Skeletal muscle tissue (tissue), 4 donors: ENCODE data around the gene EXOC4. TPM values are rescaled to one million over a fixed set of nuclear protein-coding genes. Genes with fewer than 3 reads are reported as not detected.

Experiments used
- H3K27ac ChIP-seq: one replicate; pipeline ENCODE4 v1.7.0; 2013; ENCODE audit warnings: mild to moderate bottlenecking, low read depth, low read length, inconsistent platforms
- H3K27me3 ChIP-seq, 3 donors: one replicate each; pipeline ENCODE4 v1.7.0; 2013; ENCODE audit warnings: low read length in 3 of 3; ENCODE audit not compliant: control insufficient read depth in 3 of 3, insufficient read depth in 3 of 3
- H3K36me3 ChIP-seq, 3 donors: one replicate each; pipeline ENCODE4 v1.7.0; 2013; ENCODE audit warnings: low read length in 3 of 3; ENCODE audit not compliant: control insufficient read depth in 3 of 3, insufficient read depth in 3 of 3
- H3K4me1 ChIP-seq, 3 donors: one replicate each; pipeline ENCODE4 v1.7.0; 2013; ENCODE audit warnings: low read length in 3 of 3, mild to moderate bottlenecking in 3 of 3; ENCODE audit not compliant: control insufficient read depth in 3 of 3, insufficient read depth in 3 of 3
- H3K4me3 ChIP-seq, 3 donors: one replicate each; pipeline ENCODE4 v1.7.0; 2013; ENCODE audit warnings: low read length in 3 of 3
- H3K9ac ChIP-seq, 3 donors: one replicate each; pipeline ENCODE4 v1.7.0; 2013; ENCODE audit warnings: low read length in 3 of 3, mild to moderate bottlenecking in 3 of 3, moderate library complexity in 2 of 3, low read depth in 1 of 3
- H3K9me3 ChIP-seq, 3 donors: one replicate each; pipeline ENCODE4 v1.7.0; 2013; ENCODE audit warnings: low read length in 3 of 3; ENCODE audit not compliant: control insufficient read depth in 3 of 3
- total RNA-seq: library from RNA; depleted of rRNA; stranded (reverse); fragments of >200 nt; gene quantifications from one replicate; pipeline ENCODE4 v1.2.3, GENCODE V29; 2014
- donor health status: Osteomylitis.

EXOC4 gene
- total RNA-seq, 1 donor from 2014 or later: 129 TPM

DNA sequence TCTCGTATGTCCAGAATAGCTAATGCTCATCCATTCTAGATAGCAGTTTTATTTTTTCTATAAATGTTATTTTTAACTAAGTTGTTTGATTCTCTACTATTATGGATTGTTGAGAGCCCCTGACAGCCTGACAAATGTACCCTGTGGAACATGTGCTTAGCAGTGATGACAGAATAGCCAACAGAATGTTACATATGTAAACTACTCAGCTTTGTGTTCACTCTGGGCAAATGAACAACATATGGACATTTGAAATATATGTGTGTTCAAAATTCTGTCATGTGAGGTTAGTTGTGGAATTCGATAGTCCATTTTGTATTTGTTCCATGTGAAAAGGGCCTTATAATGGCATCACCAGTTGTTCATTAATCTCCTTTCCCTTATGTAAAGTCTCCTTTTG, 199.7 kb downstream of the EXOC4 start:
- no peaks in the 10 kb centered on the region for H3K36me3 ChIP-seq
- H3K27me3 ChIP-seq: no peaks in the 10 kb centered on the region
- no peak overlapping the region for H3K27ac ChIP-seq
- no peaks in the 10 kb centered on the region for H3K9me3 ChIP-seq
- H3K4me1 ChIP-seq: no peaks in the 10 kb centered on the region
- no peak overlapping the region for H3K4me3 ChIP-seq
- no peak overlapping the region for H3K9ac ChIP-seq

DNA sequence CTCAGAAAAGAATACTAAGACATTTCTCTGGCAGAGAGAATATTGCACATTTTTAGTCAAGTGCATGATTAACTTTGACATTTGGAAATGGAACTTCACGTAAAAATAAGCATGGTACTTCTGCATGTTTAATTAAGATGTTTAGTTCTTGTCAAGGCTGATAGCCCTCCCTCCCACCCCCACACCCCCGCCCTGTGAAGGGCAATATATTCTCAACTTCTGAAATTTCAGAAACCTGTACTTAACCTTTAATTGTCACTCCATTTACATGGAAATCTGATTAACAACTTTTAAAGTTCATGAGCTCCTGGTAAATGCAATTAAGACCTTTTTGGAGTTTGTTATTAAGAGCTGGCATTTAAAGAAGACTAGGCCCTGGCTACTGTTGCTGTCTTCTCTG, 205.8 kb downstream of the EXOC4 start:
- H3K9ac ChIP-seq: no peak overlapping the region
- no peaks in the 10 kb centered on the region for H3K9me3 ChIP-seq
- no peak overlapping the region for H3K27ac ChIP-seq
- no peak overlapping the region for H3K4me3 ChIP-seq
- no peaks in the 10 kb centered on the region for H3K4me1 ChIP-seq
- no peaks in the 10 kb centered on the region for H3K27me3 ChIP-seq
- no peaks in the 10 kb centered on the region for H3K36me3 ChIP-seq

DNA sequence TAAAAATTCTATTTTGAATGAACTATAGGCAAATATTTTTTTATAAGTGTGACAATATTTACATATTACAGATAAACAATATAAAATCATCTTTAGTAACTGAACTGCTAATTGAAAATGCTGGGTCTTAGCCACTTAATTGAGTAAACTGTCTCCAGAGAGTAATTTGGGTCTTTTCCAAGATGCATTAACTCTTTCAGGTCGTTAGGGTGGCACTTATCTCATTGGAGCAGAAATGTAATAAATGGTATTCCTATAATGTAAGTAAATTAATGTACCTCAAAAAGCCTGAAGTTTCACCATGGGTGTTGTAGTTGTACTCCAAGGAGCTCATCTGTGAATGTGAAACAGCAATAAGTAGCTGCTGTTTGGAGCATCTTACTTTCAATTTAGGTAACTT, 208.5 kb downstream of the EXOC4 start:
- no peaks in the 10 kb centered on the region for H3K4me1 ChIP-seq
- no peaks in the 10 kb centered on the region for H3K27me3 ChIP-seq
- H3K27ac ChIP-seq: no peak overlapping the region
- H3K4me3 ChIP-seq: no peak overlapping the region
- no peak overlapping the region for H3K9ac ChIP-seq
- no peaks in the 10 kb centered on the region for H3K9me3 ChIP-seq
- H3K36me3 ChIP-seq: no peaks in the 10 kb centered on the region

DNA sequence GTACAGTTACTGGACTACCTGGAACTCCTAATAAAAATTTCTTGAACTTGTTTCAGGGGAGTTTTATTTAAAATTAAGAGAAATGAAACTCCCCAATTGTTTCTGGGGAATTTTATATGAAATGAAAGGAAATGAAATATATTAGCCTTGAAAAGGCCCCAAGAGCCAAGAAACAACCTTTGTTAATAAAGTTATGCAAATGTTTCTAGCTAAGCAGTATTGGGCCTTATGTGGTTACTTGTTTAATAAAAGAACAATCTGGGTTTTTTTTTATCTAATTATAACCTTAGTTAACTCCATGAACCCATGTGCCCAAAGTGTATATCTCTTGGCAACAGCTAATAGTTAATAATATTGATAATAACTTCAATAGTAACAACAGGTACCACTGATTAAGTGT, 222.8 kb downstream of the EXOC4 start:
- Histone ChIP-seq H3K4me3 (no peak overlapping the region), H3K9me3 (no peaks in the 10 kb centered on the region), H3K27ac (no peak overlapping the region), H3K9ac (no peak overlapping the region), H3K36me3 (no peaks in the 10 kb centered on the region), H3K27me3 (no peaks in the 10 kb centered on the region), H3K4me1 (peaks cover 4 to 13% (median 4%) of the 10 kb centered on the region in 3 donors)

DNA sequence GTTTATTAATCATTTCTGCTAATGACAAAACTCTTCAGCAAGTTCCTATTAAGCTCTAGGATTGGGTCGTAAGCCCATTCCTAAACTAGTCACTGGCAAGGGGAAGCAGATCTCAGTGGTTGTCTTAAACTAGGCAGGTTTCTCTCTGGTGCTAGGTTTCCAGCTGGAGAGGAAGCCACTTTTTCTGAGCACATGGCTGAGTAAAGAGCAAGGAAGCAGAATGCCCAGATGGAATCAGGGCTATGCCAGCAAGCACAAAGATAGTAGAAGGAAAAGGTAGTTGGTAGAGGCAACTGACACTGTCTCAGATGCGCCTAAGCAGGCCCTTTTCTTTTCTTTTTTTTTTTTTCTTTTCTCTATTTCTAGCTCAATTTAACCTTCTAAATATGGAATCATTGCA, 224.9 kb downstream of the EXOC4 start:
- H3K27me3 ChIP-seq: no peaks in the 10 kb centered on the region
- H3K9ac ChIP-seq: no peak overlapping the region
- H3K27ac ChIP-seq: no peak overlapping the region
- no peak overlapping the region for H3K4me3 ChIP-seq
- H3K36me3 ChIP-seq: no peaks in the 10 kb centered on the region
- H3K4me1 ChIP-seq: peaks cover 4 to 13% (median 4%) of the 10 kb centered on the region in 3 donors
- no peaks in the 10 kb centered on the region for H3K9me3 ChIP-seq

DNA sequence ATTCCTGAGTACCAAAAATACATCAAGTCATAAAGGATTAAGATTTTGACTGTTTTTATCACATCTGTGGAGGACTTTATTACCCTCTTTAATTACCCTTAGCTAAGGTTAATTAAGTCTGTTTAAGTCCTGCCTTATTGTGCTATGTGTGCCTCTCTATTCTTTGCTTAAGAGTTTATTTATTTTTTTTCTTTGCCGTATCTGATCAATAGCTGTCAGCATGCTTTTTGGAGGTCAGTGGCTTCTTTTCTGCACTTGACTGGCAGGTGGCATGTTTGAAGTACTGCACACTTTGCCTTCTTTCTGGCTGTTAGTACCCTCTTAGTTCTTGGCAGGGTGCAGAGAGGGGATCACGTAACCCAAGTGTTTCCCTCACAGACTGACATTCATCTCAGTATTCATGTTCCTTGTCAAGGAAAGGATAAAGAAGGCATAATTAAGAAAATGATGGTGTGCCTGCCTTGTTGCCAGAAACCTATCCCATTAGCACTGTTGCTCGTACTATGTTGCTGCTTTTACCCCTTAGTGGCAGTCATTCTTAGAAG, 225.8 kb downstream of the EXOC4 start:
- Histone ChIP-seq H3K36me3 (no peaks in the 10 kb centered on the region), H3K4me3 (no peak overlapping the region), H3K27ac (no peak overlapping the region), H3K27me3 (no peaks in the 10 kb centered on the region), H3K9me3 (no peaks in the 10 kb centered on the region), H3K9ac (no peak overlapping the region), H3K4me1 (peaks cover 4 to 13% (median 4%) of the 10 kb centered on the region in 3 donors)

DNA sequence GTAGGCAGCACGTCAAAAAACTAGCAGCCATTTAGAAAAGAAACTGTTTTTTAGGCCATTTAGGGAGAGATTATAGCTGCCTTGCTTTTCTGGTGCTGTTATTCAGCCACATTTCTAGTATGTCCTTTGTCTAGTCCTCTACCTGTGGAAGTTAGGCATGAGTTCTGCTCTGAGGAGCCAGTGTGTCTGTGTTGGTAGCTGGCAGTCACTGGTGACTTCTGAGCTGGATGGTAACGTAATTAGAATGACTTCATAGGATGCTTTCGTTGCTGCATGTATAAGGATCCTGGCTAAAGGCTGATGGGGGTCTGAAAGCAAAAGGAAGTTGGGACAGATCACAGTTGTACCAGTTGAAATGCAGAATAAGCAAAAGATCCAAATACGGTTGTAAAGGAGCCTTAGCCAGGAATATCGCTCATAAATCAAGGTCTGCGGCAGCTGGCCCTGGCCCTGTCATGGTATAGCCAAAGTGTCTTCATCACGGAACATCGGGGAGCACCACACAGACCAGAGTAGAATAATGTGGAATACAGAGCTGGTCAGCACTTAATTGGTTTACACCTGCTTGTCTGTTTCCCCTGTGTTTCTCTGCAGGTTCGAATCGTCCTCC, 226.7 kb downstream of the EXOC4 start:
- Histone ChIP-seq H3K9ac (no peak overlapping the region), H3K36me3 (no peaks in the 10 kb centered on the region), H3K4me3 (no peak overlapping the region), H3K4me1 (peaks cover 4 to 13% (median 4%) of the 10 kb centered on the region in 3 donors), H3K27me3 (no peaks in the 10 kb centered on the region), H3K9me3 (no peaks in the 10 kb centered on the region), H3K27ac (no peak overlapping the region)

DNA sequence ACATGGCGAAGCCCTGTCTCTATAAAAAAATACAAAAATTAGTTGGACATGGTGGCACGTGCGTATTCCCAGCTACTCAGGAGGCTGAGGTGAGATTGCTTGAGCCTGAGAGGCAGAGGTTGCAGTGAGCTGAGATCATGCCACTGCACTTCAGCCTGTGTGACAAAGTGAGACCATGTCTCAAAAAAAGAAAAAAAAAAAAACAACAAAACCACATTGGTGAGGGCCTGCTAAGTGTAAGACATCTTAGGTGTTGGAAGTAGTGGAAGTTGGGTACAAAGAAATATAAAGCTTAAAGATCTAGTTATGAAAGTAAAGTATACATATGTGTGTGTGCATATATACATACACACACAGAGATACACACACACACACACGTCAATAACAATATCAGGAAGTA, 228.0 kb downstream of the EXOC4 start:
- Histone ChIP-seq H3K4me3 (no peak overlapping the region), H3K9ac (no peak overlapping the region), H3K9me3 (no peaks in the 10 kb centered on the region)

DNA sequence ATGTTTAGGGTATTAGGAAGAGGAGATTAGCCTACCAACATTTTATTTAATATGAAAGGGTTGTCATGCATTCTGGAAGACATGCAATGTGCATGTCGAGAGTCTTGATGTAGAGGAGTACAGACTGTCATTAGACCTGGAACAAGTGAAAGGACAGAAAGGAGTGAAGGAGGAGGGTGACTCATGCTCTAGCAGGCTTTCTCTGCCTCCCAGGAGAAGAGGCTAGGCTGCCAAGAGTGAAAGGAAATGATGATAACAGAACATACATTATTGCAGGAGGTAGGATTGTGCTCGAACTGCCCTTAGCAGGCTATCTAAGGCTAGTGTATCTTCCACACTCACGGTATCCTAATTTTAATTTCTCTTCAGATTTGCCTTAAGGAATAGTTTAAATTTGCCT, 228.8 kb downstream of the EXOC4 start:
- H3K36me3 ChIP-seq: no peaks in the 10 kb centered on the region
- H3K9ac ChIP-seq: no peak overlapping the region
- H3K4me1 ChIP-seq: peaks cover 4 to 13% (median 4%) of the 10 kb centered on the region in 3 donors
- no peaks in the 10 kb centered on the region for H3K27me3 ChIP-seq
- no peak overlapping the region for H3K4me3 ChIP-seq
- no peaks in the 10 kb centered on the region for H3K9me3 ChIP-seq
- no peak overlapping the region for H3K27ac ChIP-seq

More for the DNA sequence above, 228.0 kb downstream of the EXOC4 start:
- H3K4me1 ChIP-seq: peaks cover 4 to 13% (median 4%) of the 10 kb centered on the region in 3 donors
- no peaks in the 10 kb centered on the region for H3K36me3 ChIP-seq
- no peaks in the 10 kb centered on the region for H3K27me3 ChIP-seq
- H3K27ac ChIP-seq: no peak overlapping the region

DNA sequence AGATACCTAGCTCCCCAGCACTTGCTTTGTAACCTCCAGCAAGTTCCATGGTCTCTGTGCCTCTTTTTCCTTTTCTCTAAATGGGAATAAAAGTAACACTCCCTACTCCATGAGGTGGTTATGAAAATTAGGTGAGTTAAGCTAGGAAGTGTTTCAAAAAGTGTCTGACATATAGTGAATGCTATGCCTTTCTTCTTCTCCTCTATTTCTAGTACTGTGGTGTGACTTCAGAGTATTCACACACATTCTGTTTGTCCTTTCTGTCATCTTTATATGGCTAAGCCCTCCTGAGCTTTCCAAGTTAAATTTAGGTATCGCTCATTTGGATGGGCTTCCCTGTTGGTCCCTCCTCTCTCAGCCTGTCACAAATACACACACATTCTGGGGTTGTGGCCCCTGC, 229.7 kb downstream of the EXOC4 start:
- Histone ChIP-seq H3K36me3 (no peaks in the 10 kb centered on the region), H3K9me3 (no peaks in the 10 kb centered on the region), H3K9ac (no peak overlapping the region), H3K27ac (no peak overlapping the region), H3K4me3 (no peak overlapping the region), H3K4me1 (peaks cover 4 to 13% (median 4%) of the 10 kb centered on the region in 3 donors), H3K27me3 (no peaks in the 10 kb centered on the region)
